ENCODE results near the gene KIF1B.

DNA sequence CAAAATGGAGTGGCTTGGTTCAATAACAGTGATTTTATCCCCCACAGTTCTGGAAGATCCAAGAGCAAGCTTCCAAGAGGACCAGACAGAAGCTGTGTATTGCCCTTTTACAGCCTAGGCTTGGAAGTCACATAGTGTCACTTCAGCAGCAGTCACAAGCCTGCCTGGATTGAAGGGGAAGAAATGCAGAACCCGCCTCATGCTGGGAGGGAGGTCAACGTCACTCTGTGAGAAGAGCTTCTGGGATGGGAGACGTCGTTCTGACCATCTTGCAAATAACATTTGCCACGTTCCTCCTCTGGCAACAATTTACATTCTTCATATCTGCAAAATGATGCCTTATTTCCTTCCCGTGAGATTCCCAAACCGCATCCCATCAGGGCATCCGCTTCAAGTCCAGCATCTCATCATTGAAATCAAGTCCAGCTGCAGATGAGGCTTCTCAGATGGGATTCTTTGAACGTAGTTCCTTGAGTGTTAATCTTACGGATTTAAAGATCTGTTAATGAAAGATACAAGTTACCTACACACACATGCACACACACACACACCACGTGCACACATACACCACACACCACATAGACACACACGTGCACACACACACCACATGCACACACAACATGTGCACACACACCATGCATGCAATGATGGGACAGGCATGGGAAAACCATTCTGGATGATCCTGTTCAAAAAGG is 23.9 kb upstream of the KIF1B start:
- TF ChIP-seq, protein P1, sequence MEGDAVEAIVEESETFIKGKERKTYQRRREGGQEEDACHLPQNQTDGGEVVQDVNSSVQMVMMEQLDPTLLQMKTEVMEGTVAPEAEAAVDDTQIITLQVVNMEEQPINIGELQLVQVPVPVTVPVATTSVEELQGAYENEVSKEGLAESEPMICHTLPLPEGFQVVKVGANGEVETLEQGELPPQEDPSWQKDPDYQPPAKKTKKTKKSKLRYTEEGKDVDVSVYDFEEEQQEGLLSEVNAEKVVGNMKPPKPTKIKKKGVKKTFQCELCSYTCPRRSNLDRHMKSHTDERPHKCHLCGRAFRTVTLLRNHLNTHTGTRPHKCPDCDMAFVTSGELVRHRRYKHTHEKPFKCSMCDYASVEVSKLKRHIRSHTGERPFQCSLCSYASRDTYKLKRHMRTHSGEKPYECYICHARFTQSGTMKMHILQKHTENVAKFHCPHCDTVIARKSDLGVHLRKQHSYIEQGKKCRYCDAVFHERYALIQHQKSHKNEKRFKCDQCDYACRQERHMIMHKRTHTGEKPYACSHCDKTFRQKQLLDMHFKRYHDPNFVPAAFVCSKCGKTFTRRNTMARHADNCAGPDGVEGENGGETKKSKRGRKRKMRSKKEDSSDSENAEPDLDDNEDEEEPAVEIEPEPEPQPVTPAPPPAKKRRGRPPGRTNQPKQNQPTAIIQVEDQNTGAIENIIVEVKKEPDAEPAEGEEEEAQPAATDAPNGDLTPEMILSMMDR (IDR thresholded peaks at IDR 0.05): no peak
- TF ChIP-seq EP300 (IDR thresholded peaks at IDR 0.05) (no peak), POLR2AphosphoS5 (IDR thresholded peaks at IDR 0.05) (no peak), POLR2A (IDR thresholded peaks at IDR 0.05) (no peak)

Data from upper lobe of left lung (tissue), 4 donors.